H1 (cell line): ENCODE measurements around the gene CHRNA5. TPM values are rescaled to one million over a fixed set of nuclear protein-coding genes. Genes with fewer than 3 reads are reported as not detected.

Experiments
- CTCF ChIA-PET: fragments of 300-600 bp; sonication (Branson Sonifier 250); formaldehyde crosslinking; loops from one replicate; lab custom pipeline; 2021; ENCODE audit not compliant: partially characterized antibody; lab: Charles Lee
- POLR2A ChIA-PET: fragments of 300-600 bp; sonication (Branson Sonifier 250); formaldehyde crosslinking; loops from one replicate; lab custom pipeline; 2021; ENCODE audit warnings: inconsistent platforms; ENCODE audit not compliant: partially characterized antibody; lab: Charles Lee
- DNase-seq, 2 experiments: peaks; one replicate each; pipeline versions ENCODE4 v3.0.0 to v3.0.0-alpha.2; 2010 to 2022; ENCODE audit warnings: low spot score in 2 of 2, low read depth in 1 of 2, mixed read lengths in 1 of 2
- FAIRE-seq: peaks from 2 replicates; lab custom pipeline; 2011; peaks lifted over from hg19 to GRCh38; lab: Jason Lieb, UNC
- H2AFZ ChIP-seq: 2 replicates; pipeline ENCODE4 v1.8.1; 2012; ENCODE audit warnings: low read length, inconsistent platforms
- H2AK5ac ChIP-seq: 2 replicates; pipeline ENCODE4 v1.6.1; 2013; ENCODE audit warnings: low read depth, low read length
- H2BK120ac ChIP-seq: replicated peaks from 2 replicates; pipeline ENCODE3; 2013; ENCODE audit warnings: low read depth, low read length, inconsistent platforms
- H2BK12ac ChIP-seq: 2 replicates; pipeline ENCODE4 v1.6.1; 2013; ENCODE audit warnings: low read depth, low read length
- H2BK15ac ChIP-seq: 2 replicates; pipeline ENCODE4 v1.6.1; 2013; ENCODE audit warnings: low read length
- H2BK20ac ChIP-seq: 2 replicates; pipeline ENCODE4 v1.6.1; 2013; ENCODE audit warnings: low read length
- H2BK5ac ChIP-seq: 2 replicates; pipeline ENCODE4 v1.6.1; 2013; ENCODE audit warnings: low read depth, low read length
- H3K14ac ChIP-seq: 2 replicates; pipeline ENCODE4 v1.6.1; 2013; ENCODE audit warnings: inconsistent platforms; ENCODE audit not compliant: insufficient read length
- H3K18ac ChIP-seq: 2 replicates; pipeline ENCODE4 v1.6.1; 2013; ENCODE audit warnings: low read length; ENCODE audit errors: extremely low read depth
- H3K23ac ChIP-seq: 2 replicates; pipeline ENCODE4 v1.6.1; 2013; ENCODE audit warnings: inconsistent platforms; ENCODE audit not compliant: insufficient read length
- H3K23me2 ChIP-seq: 2 replicates; pipeline ENCODE4 v1.6.1; 2013; ENCODE audit warnings: low read depth, low read length
- H3K27ac ChIP-seq: 2 replicates; pipeline ENCODE4 v1.6.1; 2011; ENCODE audit warnings: low read depth, low read length, inconsistent platforms
- H3K27me3 ChIP-seq, 4 experiments: replicated peaks in 1 of 4; 1 replicate in 1 of 4; 2 replicates in 3 of 4; pipeline versions ENCODE4 v1.6.1 to v1.8.1; 2011 to 2013; ENCODE audit warnings: low read length in 3 of 4, mild to moderate bottlenecking in 3 of 4, inconsistent platforms in 2 of 4, mixed read lengths in 2 of 4, moderate library complexity in 1 of 4; ENCODE audit not compliant: control insufficient read depth in 3 of 4, insufficient read depth in 3 of 4; ENCODE audit errors: extremely low read depth in 1 of 4
- H3K36me3 ChIP-seq, 4 experiments: 2 replicates each; pipeline versions ENCODE4 v1.6.1 to v1.8.1; 2011 to 2013; ENCODE audit warnings: mild to moderate bottlenecking in 4 of 4, low read length in 3 of 4, moderate library complexity in 2 of 4, control low read depth in 1 of 4, inconsistent platforms in 1 of 4; ENCODE audit not compliant: insufficient read depth in 4 of 4, control insufficient read depth in 2 of 4
- H3K4ac ChIP-seq: replicated peaks from 2 replicates; pipeline ENCODE3; 2013; ENCODE audit warnings: low read length, low read depth, mixed read lengths, inconsistent platforms; ENCODE audit not compliant: insufficient read length
- H3K4me1 ChIP-seq, 4 experiments: replicated peaks in 1 of 4; 1 replicate in 1 of 4; 2 replicates in 3 of 4; pipeline versions ENCODE4 v1.6.1 to v1.8.1; 2011 to 2013; ENCODE audit warnings: low read length in 3 of 4, inconsistent platforms in 2 of 4, mixed read lengths in 1 of 4; ENCODE audit not compliant: insufficient read depth in 4 of 4, control insufficient read depth in 3 of 4
- H3K4me2 ChIP-seq, 2 experiments: 2 replicates each; pipeline versions ENCODE4 v1.6.1 to v1.8.1; 2011 to 2013; ENCODE audit warnings: low read depth in 2 of 2, low read length in 2 of 2, control low read depth in 1 of 2, inconsistent platforms in 1 of 2, mild to moderate bottlenecking in 1 of 2; ENCODE audit not compliant: insufficient read depth in 1 of 2
- H3K4me3 ChIP-seq, 4 experiments: fragments of 200-600, 300-600 bp in 1 of 4; sonication (generic), shearing (Covaris generic), sonication (Bioruptor Twin) in 1 of 4; 2 replicates each; pipeline versions ENCODE4 v1.5.1 to v1.8.1; 2011 to 2016; ENCODE audit warnings: low read length in 4 of 4, low read depth in 3 of 4, control low read depth in 2 of 4, inconsistent platforms in 2 of 4, mild to moderate bottlenecking in 2 of 4, mixed read lengths in 1 of 4, moderate library complexity in 1 of 4; ENCODE audit not compliant: insufficient read depth in 2 of 4; ENCODE audit errors: extremely low read depth in 1 of 4
- H3K56ac ChIP-seq: replicated peaks from 2 replicates; pipeline ENCODE3; 2013; ENCODE audit warnings: low read depth, mild to moderate bottlenecking, mixed read lengths, low read length, inconsistent platforms; ENCODE audit not compliant: insufficient read length
- H3K79me1 ChIP-seq: 2 replicates; pipeline ENCODE4 v1.6.1; 2013; ENCODE audit warnings: low read depth, low read length, control low read depth
- H3K79me2 ChIP-seq, 2 experiments: 2 replicates each; pipeline versions ENCODE4 v1.6.1 to v1.8.1; 2012 to 2013; ENCODE audit warnings: low read length in 2 of 2, mild to moderate bottlenecking in 2 of 2, inconsistent platforms in 1 of 2; ENCODE audit not compliant: insufficient read depth in 2 of 2, control insufficient read depth in 1 of 2
- H3K9ac ChIP-seq, 4 experiments: replicated peaks in 1 of 4; 1 replicate in 1 of 4; 2 replicates in 3 of 4; pipeline versions ENCODE4 v1.6.1 to v1.8.1; 2011 to 2013; ENCODE audit warnings: low read depth in 3 of 4, low read length in 3 of 4, control low read depth in 2 of 4, mild to moderate bottlenecking in 2 of 4, moderate library complexity in 2 of 4, inconsistent platforms in 1 of 4; ENCODE audit errors: extremely low read depth in 1 of 4
- H3K9me3 ChIP-seq, 2 experiments: 2 replicates each; pipeline versions ENCODE4 v1.6.1 to v1.8.1; 2012 to 2013; ENCODE audit warnings: mild to moderate bottlenecking in 2 of 2, moderate library complexity in 2 of 2, control low read depth in 1 of 2, inconsistent platforms in 1 of 2, low read depth in 1 of 2, low read length in 1 of 2, mixed read lengths in 1 of 2; ENCODE audit not compliant: insufficient read depth in 2 of 2
- H4K20me1 ChIP-seq, 2 experiments: replicated peaks in 1 of 2; 2 replicates each; pipeline versions ENCODE3 to v1.8.1; 2011 to 2013; ENCODE audit warnings: inconsistent platforms in 2 of 2, low read length in 2 of 2, mild to moderate bottlenecking in 1 of 2; ENCODE audit not compliant: insufficient read depth in 2 of 2, control insufficient read depth in 1 of 2
- H4K5ac ChIP-seq: 2 replicates; pipeline ENCODE4 v1.6.1; 2013; ENCODE audit warnings: low read length, low read depth, mixed read lengths, inconsistent platforms; ENCODE audit not compliant: insufficient read length
- H4K8ac ChIP-seq: 2 replicates; pipeline ENCODE4 v1.8.0; 2013; ENCODE audit warnings: mild to moderate bottlenecking, moderate library complexity, low read length, inconsistent platforms; ENCODE audit not compliant: insufficient read depth; ENCODE audit errors: extremely low read depth
- H4K91ac ChIP-seq: replicated peaks from 2 replicates; pipeline ENCODE3; 2013; ENCODE audit warnings: low read length, mixed read lengths, inconsistent platforms; ENCODE audit not compliant: insufficient read length
- ASH2L ChIP-seq: fragments of 200-600, 300-600 bp; sonication (generic); IDR thresholded peaks from one replicate; pipeline ENCODE4 v1.7.1; 2017; ENCODE audit warnings: low read length
- CHD1 ChIP-seq: IDR thresholded peaks from 2 replicates; pipeline ENCODE4 v1.6.1; 2012; ENCODE audit warnings: low read depth, low read length, improper control_type of control experiment
- HDAC2 ChIP-seq, 2 experiments: fragments of 300-600 bp in 1 of 2; sonication (generic) in 1 of 2; IDR thresholded peaks; 2 replicates each; pipeline ENCODE4 v1.6.1; 2011 to 2012; ENCODE audit warnings: low read depth in 2 of 2, low read length in 2 of 2, mild to moderate bottlenecking in 2 of 2, moderate library complexity in 2 of 2, borderline replicate concordance in 1 of 2, inconsistent platforms in 1 of 2
- JUN ChIP-seq: IDR thresholded peaks from 2 replicates; pipeline ENCODE4 v1.6.1; 2011; ENCODE audit warnings: low read depth, mild to moderate bottlenecking, improper control_type of control experiment, low read length
- WGBS, 2 experiments: shearing (Covaris generic) in 1 of 2; methylation state at CpG; one replicate each; pipeline versions ENCODE4 v1.1.6 to v1.1.7; 2013 to 2015; ENCODE audit warnings: low lambda C conversion rate in 2 of 2, mixed read lengths in 2 of 2, inconsistent platforms in 1 of 2, low coverage in 1 of 2, missing lambda C conversion rate in 1 of 2; ENCODE audit not compliant: insufficient replicate concordance in 2 of 2, insufficient coverage in 1 of 2, insufficient read length in 1 of 2; ENCODE audit errors: extremely low coverage in 1 of 2, missing lambda C conversion rate in 1 of 2; 5-methylcytosine and 5-hydroxymethylcytosine counted together
- polyA plus RNA-seq, 7 experiments: library from polyadenylated mRNA; depleted of rRNA in 3 of 7; stranded (reverse) in 5 of 7; unstranded in 2 of 7; fragments of >200 nt in 5 of 7; fragments of 200-250 nt in 2 of 7; gene quantifications; 1 replicate in 5 of 7; 2 replicates in 1 of 7; 4 replicates in 1 of 7; pipeline versions ENCODE4 v1.2.1 to v1.2.3, GENCODE V29; 2011 to 2013; ENCODE audit warnings: missing spikeins in 2 of 7, mixed read lengths in 2 of 7
- total RNA-seq: library from RNA; stranded (reverse); fragmentation: NEBNext Ultra II Directional; extraction: Animal tissue kit (Norgen Biotek cat#: 25700); gene quantifications from 2 replicates; pipeline ENCODE4 v1.2.1, GENCODE V29; 2021

CHRNA5 gene
- total and polyA plus RNA-seq, 2 of the 8 experiments (the other 6 are each of a cell fraction or from before 2014, with no cell fraction given), result 13.5 to 31.4 TPM

- Histone ChIP-seq H4K8ac (no peak overlapping the region), H3K4me2 (no peak overlapping the region), H3K27me3 (no peaks in the 10 kb centered on the region), H2BK20ac (no peak overlapping the region), H2BK12ac (no peak overlapping the region), H3K18ac (no peak overlapping the region), H2AK5ac (no peak overlapping the region), H4K20me1 (no peaks in the 10 kb centered on the region), H3K79me2 (peaks cover 0 to 18% of the 10 kb centered on the region in 2 experiments; a peak in 2 of 4 replicates), H4K91ac (no peak overlapping the region), H2BK15ac (no peak overlapping the region), H3K4ac (no peak overlapping the region), H3K23ac (no peak overlapping the region), H3K14ac (no peak overlapping the region), H2BK120ac (no peak overlapping the region), H3K79me1 (no peaks in the 10 kb centered on the region; the same call in 1 of the 2 replicates), H3K23me2 (peaks cover 3% of the 10 kb centered on the region; the same call in 1 of the 2 replicates), H2BK5ac (no peak overlapping the region), H4K5ac (no peak overlapping the region), H3K27ac (no peak overlapping the region), H3K56ac (no peak overlapping the region), H3K36me3 (peaks cover 0 to 6% (median 0%) of the 10 kb centered on the region in 4 experiments; a peak in 3 of 8 replicates), H3K9ac (no peak overlapping the region), H3K9me3 (no peaks in the 10 kb centered on the region), H3K4me3 (no peak overlapping the region), H2AFZ (no peak overlapping the region), H3K4me1 (peaks cover 0 to 3% (median 1%) of the 10 kb centered on the region in 4 experiments; a peak in 3 of 7 replicates)
- 86% methylated on average over 5 of the region's 5 CpGs; no CpG with 5 or more reads in 1 of the 2 experiments for WGBS, 2 experiments
- ChIA-PET CTCF (interaction anchor here (1.0 kb wide), 1 partner anchor 19 kb away, joined by 3 read pairs; no protein-coding TSS in a partner anchor), POLR2A (interaction anchor here (0.9 kb wide), 1 partner anchor 271 kb away, joined by 3 read pairs; no protein-coding TSS in a partner anchor)
- FAIRE-seq (no peak), DNase-seq (no peak)
- TF ChIP-seq JUN, result no peak
- TF ChIP-seq HDAC2 (IDR thresholded peaks at IDR 0.05; ENCODE audit: borderline replicate concordance in 1 of 2, low read depth in 2 of 2, low read length in 2 of 2), result no peak
- no peak for TF ChIP-seq ASH2L
- TF ChIP-seq CHD1, result no peak
Observed at GRCh38 chr15:78537266-78537905, 27.9 kb upstream of the CHRNA5 start.
